ENCODE measurements around the gene WDR70.

Gene WDR70

GRCh38 chr5:37490120-37490810 is 111.1 kb downstream of the WDR70 start:
- no peak for TF ChIP-seq ZNF565 (CRISPR knock-in tag; conservative IDR thresholded peaks at IDR 0.05; ENCODE audit: low read depth)
- no peak for TF ChIP-seq BACH2 (CRISPR knock-in tag; IDR thresholded peaks at IDR 0.05; ENCODE audit: borderline replicate concordance)
- no peak for TF ChIP-seq ESRRG (CRISPR knock-in tag; IDR thresholded peaks at IDR 0.05)
- no peak for TF ChIP-seq CSRNP3 (CRISPR knock-in tag; IDR thresholded peaks at IDR 0.05)
- no peak for TF ChIP-seq OSR1 (CRISPR knock-in tag; IDR thresholded peaks at IDR 0.05)
- no peak for TF ChIP-seq GLIS3 (CRISPR knock-in tag; IDR thresholded peaks at IDR 0.05)
- no peak for TF ChIP-seq ZFP30 (CRISPR knock-in tag; IDR thresholded peaks at IDR 0.05)
- TF ChIP-seq, protein P1, sequence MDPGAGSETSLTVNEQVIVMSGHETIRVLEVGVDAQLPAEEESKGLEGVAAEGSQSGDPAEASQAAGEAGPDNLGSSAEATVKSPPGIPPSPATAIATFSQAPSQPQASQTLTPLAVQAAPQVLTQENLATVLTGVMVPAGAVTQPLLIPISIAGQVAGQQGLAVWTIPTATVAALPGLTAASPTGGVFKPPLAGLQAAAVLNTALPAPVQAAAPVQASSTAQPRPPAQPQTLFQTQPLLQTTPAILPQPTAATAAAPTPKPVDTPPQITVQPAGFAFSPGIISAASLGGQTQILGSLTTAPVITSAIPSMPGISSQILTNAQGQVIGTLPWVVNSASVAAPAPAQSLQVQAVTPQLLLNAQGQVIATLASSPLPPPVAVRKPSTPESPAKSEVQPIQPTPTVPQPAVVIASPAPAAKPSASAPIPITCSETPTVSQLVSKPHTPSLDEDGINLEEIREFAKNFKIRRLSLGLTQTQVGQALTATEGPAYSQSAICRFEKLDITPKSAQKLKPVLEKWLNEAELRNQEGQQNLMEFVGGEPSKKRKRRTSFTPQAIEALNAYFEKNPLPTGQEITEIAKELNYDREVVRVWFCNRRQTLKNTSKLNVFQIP (CRISPR knock-in tag; IDR thresholded peaks at IDR 0.05; ENCODE audit: borderline replicate concordance, low read depth): no peak
- TF ChIP-seq, protein P2, sequence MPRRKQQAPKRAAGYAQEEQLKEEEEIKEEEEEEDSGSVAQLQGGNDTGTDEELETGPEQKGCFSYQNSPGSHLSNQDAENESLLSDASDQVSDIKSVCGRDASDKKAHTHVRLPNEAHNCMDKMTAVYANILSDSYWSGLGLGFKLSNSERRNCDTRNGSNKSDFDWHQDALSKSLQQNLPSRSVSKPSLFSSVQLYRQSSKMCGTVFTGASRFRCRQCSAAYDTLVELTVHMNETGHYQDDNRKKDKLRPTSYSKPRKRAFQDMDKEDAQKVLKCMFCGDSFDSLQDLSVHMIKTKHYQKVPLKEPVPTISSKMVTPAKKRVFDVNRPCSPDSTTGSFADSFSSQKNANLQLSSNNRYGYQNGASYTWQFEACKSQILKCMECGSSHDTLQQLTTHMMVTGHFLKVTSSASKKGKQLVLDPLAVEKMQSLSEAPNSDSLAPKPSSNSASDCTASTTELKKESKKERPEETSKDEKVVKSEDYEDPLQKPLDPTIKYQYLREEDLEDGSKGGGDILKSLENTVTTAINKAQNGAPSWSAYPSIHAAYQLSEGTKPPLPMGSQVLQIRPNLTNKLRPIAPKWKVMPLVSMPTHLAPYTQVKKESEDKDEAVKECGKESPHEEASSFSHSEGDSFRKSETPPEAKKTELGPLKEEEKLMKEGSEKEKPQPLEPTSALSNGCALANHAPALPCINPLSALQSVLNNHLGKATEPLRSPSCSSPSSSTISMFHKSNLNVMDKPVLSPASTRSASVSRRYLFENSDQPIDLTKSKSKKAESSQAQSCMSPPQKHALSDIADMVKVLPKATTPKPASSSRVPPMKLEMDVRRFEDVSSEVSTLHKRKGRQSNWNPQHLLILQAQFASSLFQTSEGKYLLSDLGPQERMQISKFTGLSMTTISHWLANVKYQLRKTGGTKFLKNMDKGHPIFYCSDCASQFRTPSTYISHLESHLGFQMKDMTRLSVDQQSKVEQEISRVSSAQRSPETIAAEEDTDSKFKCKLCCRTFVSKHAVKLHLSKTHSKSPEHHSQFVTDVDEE (CRISPR knock-in tag; IDR thresholded peaks at IDR 0.05): no peak
- no peak for TF ChIP-seq ZC3H10 (CRISPR knock-in tag; IDR thresholded peaks at IDR 0.05)
- TF ChIP-seq SNAI2 (CRISPR knock-in tag; IDR thresholded peaks at IDR 0.05): no peak
- ATAC-seq: no peak

DNA sequence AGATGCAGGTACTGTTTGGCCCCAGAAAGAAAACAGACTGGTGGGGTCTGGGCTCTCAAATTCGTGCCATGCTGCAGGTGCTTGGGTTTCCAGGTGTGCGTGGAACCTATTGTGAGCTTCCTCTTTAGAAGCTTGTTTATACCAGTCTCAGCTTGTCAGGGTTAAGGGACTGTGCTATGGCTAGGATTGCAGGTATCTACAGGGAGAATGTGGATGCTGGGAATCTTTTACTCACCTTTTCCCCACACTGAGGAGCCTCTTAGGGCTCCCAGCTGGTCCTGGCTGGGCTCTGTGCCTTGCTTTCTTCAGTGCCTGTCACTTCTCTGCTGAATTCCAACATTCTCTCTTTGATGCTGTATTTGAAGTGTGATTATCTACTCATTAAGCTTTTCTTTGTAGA is 111.8 kb downstream of the WDR70 start:
- no peak for ATAC-seq
- TF ChIP-seq ZC3H10 (CRISPR knock-in tag; IDR thresholded peaks at IDR 0.05) (no peak), OSR1 (CRISPR knock-in tag; IDR thresholded peaks at IDR 0.05) (no peak), BACH2 (CRISPR knock-in tag; IDR thresholded peaks at IDR 0.05; ENCODE audit: borderline replicate concordance) (no peak), ESRRG (CRISPR knock-in tag; IDR thresholded peaks at IDR 0.05) (no peak), ZNF70 (CRISPR knock-in tag; IDR thresholded peaks at IDR 0.05) (no peak), ARNTL (CRISPR knock-in tag; IDR thresholded peaks at IDR 0.05; ENCODE audit: borderline replicate concordance, low read depth) (no peak), GLIS3 (CRISPR knock-in tag; IDR thresholded peaks at IDR 0.05) (no peak), SNAI2 (CRISPR knock-in tag; IDR thresholded peaks at IDR 0.05) (no peak), TCF4 (CRISPR knock-in tag; IDR thresholded peaks at IDR 0.05; ENCODE audit: borderline replicate concordance) (no peak), PPARA (CRISPR knock-in tag; IDR thresholded peaks at IDR 0.05; ENCODE audit: borderline replicate concordance) (no peak), CSRNP3 (CRISPR knock-in tag; IDR thresholded peaks at IDR 0.05) (no peak), RARB (CRISPR knock-in tag; IDR thresholded peaks at IDR 0.05) (no peak), ZNF565 (CRISPR knock-in tag; conservative IDR thresholded peaks at IDR 0.05; ENCODE audit: low read depth) (no peak), ZFP30 (CRISPR knock-in tag; IDR thresholded peaks at IDR 0.05) (no peak), CSDC2 (CRISPR knock-in tag; IDR thresholded peaks at IDR 0.05) (no peak), ZNF8 (CRISPR knock-in tag; IDR thresholded peaks at IDR 0.05) (no peak)
- TF ChIP-seq, protein P3, sequence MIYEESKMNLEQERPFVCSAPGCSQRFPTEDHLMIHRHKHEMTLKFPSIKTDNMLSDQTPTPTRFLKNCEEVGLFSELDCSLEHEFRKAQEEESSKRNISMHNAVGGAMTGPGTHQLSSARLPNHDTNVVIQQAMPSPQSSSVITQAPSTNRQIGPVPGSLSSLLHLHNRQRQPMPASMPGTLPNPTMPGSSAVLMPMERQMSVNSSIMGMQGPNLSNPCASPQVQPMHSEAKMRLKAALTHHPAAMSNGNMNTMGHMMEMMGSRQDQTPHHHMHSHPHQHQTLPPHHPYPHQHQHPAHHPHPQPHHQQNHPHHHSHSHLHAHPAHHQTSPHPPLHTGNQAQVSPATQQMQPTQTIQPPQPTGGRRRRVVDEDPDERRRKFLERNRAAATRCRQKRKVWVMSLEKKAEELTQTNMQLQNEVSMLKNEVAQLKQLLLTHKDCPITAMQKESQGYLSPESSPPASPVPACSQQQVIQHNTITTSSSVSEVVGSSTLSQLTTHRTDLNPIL (CRISPR knock-in tag; IDR thresholded peaks at IDR 0.05; ENCODE audit: low read depth): no peak
- TF ChIP-seq, protein P1 (CRISPR knock-in tag; IDR thresholded peaks at IDR 0.05; ENCODE audit: borderline replicate concordance, low read depth): no peak
- TF ChIP-seq, protein P4, sequence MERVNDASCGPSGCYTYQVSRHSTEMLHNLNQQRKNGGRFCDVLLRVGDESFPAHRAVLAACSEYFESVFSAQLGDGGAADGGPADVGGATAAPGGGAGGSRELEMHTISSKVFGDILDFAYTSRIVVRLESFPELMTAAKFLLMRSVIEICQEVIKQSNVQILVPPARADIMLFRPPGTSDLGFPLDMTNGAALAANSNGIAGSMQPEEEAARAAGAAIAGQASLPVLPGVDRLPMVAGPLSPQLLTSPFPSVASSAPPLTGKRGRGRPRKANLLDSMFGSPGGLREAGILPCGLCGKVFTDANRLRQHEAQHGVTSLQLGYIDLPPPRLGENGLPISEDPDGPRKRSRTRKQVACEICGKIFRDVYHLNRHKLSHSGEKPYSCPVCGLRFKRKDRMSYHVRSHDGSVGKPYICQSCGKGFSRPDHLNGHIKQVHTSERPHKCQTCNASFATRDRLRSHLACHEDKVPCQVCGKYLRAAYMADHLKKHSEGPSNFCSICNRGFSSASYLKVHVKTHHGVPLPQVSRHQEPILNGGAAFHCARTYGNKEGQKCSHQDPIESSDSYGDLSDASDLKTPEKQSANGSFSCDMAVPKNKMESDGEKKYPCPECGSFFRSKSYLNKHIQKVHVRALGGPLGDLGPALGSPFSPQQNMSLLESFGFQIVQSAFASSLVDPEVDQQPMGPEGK (CRISPR knock-in tag; IDR thresholded peaks at IDR 0.05; ENCODE audit: borderline replicate concordance): no peak
